Measurements from ENCODE around the gene ALPI.

Gene ALPI

DNA sequence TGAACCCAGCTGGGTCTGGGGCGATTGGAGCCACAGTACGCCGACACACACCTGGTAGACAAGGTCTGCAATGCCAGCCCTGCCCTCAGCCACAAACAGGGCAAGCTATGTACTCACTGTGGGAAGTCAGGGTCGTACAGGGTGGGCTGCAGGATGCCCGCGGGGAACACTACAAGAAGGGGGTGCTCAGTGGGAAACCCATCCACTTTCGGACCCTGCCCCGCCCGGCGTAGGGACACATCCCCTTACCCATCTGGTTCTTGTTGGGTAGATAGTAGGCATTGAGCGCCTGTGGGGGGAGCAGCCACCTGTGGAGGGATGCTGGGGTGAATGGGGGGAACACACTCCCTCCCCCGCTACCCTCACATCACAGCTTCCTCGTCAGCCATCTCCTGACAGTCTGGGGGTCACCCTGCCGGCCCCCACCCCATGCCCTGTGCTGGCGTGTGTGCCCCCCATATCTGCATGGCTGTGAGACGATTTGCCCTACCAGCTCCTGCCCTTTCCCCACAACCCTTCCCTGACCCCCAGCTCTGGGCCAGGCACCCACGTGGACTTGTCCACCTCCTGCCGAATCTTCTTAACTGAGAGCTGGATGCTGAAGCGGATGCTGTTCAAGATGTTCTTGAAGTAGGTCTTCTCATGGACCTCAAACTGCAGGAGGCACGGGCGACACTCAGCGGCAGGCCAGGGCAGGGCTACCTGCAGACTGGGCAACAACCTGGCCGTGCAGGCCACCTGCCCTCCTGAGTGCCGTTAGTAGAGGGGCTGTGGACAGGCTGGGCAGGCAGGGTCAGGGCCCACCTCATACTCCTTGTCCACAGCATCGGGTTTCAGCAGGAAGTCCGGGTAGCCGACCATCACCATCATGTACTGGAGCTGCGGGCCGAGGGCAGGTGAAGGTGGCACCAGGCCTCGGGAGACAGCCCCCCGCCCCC lies 26.6 kb downstream of the ALPI start:
- Mint-ChIP-seq H3K4me3 (no peak overlapping the region), H3K36me3 (no peaks in the 10 kb centered on the region), H3K27ac (no peak overlapping the region), H3K9me3 (no peaks in the 10 kb centered on the region), H3K4me1 (peaks cover 5% of the 10 kb centered on the region), H3K27me3 (peaks cover 9% of the 10 kb centered on the region)

DNA sequence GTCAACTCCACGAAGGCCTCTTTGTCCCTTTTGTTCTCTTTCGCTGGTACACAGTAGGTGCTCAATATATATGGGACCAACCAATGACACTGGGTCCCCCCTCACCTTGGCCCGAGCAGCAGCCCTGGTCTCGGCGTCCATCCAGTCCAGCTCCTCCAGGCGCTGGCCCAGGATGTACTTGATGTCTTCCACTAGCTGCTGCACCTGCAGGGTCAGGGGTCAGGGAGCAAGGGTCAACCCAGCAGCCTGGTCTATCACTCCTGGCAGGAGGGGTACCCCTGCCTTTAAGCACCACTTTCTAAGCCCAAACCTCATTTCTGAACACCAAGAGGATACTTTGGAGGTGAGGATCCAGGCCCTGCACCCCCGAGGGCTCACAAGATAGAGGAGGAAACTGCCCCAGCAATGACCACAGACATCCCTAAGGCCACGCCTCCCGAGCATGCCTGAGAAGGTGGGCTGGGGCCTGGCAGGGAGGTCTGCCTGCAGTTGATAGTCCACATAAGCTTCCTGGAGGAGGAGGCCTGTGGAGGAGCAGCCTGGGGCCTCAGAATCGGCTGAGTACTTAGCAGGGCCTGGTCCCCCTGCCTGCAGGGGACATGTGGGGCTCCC lies 27.5 kb downstream of the ALPI start:
- no peak overlapping the region for H3K27ac Mint-ChIP-seq
- peaks cover 5% of the 10 kb centered on the region for H3K4me1 Mint-ChIP-seq
- H3K27me3 Mint-ChIP-seq, result peaks cover 9% of the 10 kb centered on the region
- H3K9me3 Mint-ChIP-seq, result no peaks in the 10 kb centered on the region
- no peak overlapping the region for H3K4me3 Mint-ChIP-seq
- no peaks in the 10 kb centered on the region for H3K36me3 Mint-ChIP-seq

DNA sequence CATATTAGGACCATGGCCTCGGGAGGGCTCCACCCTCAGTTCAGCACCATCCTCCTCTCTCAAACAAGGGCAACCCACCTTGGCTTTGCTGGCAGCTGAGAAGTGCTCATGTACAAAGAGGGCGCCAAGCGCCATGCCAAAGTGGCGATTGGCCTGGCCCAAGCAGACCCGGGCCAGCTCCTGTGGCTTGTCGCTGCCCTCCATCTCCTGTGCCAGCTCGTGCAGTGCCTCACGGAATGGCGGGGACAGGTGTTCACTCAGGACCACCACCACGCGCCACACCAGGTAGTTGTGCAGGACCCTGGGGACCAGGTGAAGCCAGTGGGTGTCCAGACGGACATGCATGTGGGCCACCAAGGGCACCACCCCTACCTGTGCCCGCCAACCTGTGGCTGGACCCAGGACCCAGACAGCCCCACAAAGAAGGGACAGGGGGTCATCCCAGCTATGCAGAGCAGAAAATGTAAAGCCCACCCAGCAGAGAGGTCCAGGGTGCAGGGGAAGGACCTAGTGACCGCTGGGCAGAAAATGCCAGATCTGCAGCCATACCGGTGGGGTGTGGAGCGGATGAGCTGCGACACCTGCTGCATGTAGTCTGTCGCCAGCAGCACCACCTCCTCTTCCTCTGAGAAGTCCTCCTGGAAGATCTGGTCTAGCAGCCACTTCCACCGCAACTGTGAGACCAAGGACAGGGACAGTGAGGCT lies 28.1 kb downstream of the ALPI start:
- Mint-ChIP-seq H3K27ac (no peak overlapping the region), H3K4me1 (peaks cover 9% of the 10 kb centered on the region), H3K27me3 (peaks cover 14% of the 10 kb centered on the region), H3K9me3 (no peaks in the 10 kb centered on the region), H3K4me3 (no peak overlapping the region), H3K36me3 (no peaks in the 10 kb centered on the region)

DNA sequence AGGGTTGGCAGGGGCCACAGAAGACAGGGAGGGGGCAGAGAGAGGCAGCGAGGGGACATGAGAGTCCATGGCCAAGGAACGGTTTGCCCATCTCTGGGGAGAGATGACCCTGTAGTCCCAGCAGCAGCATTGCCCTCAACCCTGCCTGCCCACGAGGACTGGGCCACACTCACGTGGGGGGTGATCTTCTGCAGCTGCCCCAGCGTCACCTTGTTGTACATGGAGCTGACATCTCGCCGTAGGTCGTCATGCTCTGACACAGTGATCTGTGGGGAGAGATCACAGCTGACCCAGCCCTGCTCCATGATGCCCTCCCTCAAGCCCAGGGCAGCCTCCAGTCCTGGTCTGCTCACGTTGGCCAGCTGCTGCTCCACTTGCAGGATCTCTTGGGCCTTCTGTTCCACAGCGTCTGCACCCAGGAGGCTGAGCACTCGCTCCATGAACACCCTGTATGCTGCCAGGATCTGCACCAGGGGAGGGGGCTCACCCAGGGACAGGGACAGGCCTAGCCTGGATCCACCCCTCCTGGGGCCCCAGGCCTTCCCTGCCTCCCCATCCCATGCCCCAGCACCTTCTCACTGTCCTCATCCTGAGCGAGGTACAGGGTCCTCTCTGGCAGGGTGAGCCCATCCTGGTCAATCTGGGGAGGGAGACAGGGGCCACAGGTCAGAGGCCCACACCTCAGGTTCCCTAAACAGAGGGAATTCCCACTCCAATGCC lies 28.8 kb downstream of the ALPI start:
- peak overlapping the region; percentile 16 for H3K4me3 Mint-ChIP-seq

DNA sequence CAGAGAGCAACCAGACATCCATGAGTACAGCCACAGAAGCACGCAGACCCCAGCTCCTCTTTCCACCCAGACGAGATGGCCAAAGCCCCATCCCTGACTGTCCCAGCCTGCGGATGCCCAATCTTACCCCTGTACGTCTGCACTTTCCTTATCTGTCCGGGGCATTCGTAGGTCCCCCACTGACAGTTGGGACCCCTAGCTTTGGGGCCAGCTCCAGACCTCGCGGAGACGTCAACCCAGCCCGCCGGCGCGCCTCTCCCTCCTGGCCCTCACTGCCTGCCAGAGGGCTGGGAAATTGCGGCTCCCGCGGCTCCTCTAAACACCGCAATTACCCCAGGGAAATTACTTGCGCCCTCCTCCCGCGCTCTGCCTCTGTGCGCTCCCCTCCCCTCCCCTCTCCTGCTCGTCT lies 29.4 kb downstream of the ALPI start:
- Mint-ChIP-seq H3K9me3 (no peaks in the 10 kb centered on the region), H3K4me3 (peak overlapping the region; percentile 16), H3K4me1 (peaks cover 9% of the 10 kb centered on the region), H3K27ac (no peak overlapping the region), H3K27me3 (peaks cover 19% of the 10 kb centered on the region), H3K36me3 (no peaks in the 10 kb centered on the region)

More for the DNA sequence above, 28.8 kb downstream of the ALPI start:
- H3K27me3 Mint-ChIP-seq, result peaks cover 17% of the 10 kb centered on the region
- no peaks in the 10 kb centered on the region for H3K36me3 Mint-ChIP-seq
- H3K4me1 Mint-ChIP-seq, result peaks cover 9% of the 10 kb centered on the region
- no peak overlapping the region for H3K27ac Mint-ChIP-seq
- H3K9me3 Mint-ChIP-seq, result no peaks in the 10 kb centered on the region

DNA sequence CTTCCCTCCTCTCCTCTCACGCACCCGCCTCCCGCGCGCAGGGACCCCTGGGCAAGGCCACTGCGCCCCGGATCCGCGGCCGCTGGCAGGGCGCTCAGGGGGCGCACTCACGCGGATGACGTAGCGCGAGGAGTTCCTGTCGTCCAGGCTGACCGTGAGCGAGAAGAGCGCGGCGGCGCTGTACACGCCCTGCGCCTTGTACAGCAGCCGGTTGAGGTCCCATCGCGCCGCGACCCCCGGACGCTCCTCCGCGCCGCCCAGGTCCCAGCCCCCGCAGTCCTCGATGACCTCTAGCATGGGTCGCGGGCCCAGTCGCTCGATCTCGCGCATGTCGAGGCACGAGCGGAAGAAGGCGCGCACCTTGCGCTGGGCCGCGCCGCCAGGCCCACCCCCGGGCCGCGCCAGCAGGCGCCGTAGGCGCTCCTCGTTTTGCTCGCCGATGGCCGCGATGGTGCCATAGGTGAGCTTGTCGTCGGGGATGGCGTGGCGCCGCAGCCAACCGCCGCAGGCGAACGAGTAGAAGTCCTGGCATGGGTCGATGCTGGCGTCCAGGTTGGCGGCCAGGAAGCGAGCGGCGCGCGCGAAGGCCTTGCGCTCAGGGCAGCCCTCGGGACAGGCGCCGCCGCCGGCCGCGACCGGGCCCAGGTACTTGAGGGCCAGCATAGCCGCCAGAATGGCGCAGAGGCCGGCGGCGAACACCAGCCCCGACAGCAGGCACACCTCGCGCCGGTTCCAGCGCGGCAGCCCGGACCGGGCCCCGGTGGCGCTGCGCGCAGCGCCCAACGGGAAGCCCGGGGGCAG lies 30.0 kb downstream of the ALPI start:
- Mint-ChIP-seq H3K36me3 (no peaks in the 10 kb centered on the region), H3K4me1 (peaks cover 9% of the 10 kb centered on the region), H3K9me3 (no peaks in the 10 kb centered on the region), H3K27ac (no peak overlapping the region), H3K27me3 (peaks cover 20% of the 10 kb centered on the region), H3K4me3 (no peak overlapping the region)

DNA sequence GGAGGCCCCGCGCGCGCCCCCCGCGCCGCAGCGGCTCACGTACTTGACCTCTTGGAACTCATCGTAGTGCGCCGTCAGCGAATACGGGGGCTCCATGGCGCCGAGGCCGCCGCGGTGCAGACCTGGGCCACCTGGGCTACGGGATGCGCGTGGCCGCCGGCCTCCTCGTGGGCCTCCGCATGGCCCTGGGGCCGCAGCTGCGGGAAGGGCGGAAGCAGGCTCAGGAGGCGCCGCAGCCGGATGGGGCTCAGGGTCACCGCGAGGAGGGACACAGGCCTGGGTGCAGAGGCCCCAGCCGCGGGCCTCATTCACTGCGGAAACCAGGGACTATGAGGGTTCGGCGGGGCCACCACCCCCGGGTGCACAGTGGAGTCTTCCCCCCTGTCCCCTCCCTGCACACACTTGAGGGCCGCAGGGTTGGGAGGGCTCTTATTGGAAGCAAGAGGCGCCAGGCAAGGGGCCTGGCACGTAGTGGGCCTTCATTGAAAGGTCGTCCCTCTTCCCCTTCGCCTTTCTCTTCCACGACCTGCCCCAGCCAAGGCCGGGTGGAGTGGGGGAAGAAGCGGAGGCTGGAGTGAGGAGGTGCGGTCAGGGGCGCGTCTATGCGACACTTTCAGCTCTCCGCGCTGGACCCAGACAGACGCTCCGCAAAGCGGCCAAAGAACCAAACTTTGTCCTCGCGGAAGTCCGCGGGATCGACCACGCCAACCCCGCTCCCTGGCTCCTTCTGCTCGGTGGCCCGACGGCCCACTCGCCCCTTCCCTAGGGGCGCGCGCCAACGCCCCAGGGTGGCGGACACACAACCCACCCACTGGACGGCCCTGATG lies 30.8 kb downstream of the ALPI start:
- Mint-ChIP-seq H3K27me3 (peaks cover 21% of the 10 kb centered on the region), H3K4me3 (peak overlapping the region; percentile 11), H3K27ac (no peak overlapping the region)

DNA sequence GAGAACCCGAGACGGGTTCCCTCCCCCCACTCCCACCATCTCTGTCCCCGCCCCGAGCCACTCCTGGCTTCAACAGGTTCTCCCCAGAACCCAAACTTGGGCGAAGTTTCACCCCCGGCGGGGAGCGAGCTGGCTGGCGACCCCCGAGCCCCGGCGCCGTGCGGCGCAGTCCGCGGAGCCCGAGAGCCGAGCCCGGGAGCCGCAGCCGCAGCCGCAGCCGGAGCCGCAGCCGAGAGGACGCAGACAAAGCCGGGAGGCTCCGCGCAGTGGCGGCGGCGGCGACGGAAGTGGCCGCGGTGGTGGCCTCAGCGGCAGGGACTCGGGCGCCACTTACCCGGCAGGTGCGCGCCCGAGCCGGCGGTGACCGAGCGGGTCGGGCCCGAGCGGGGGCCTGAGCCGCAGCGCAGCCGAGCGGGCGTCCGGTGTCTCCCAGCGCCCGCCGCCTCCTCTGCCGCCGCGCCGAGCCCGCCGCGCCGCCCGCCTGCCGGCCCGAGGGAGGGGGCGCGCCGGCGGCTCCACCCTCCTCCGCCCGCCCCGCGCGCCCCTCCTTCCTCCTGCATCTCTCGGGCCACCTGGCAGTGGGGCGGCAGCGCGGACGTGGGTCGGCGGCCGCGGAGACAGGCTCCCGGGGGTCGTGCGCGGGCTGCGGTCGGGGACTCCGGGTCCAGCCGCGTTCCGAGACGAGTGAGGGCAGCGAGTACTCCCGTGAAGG lies 31.6 kb downstream of the ALPI start, which contains the start of gene ECEL1:
Gene ECEL1, minus strand, starts transcription at position 450 of the 712 bp plus-strand sequence. CDS start 1,181 bp downstream, outside the sequence.
- Mint-ChIP-seq H3K4me1 (peaks cover 9% of the 10 kb centered on the region), H3K27me3 (peaks cover 21% of the 10 kb centered on the region), H3K27ac (no peak within 1 kb of the TSS), H3K36me3 (no peaks in the 10 kb centered on the region), H3K4me3 (peak within 1 kb of the TSS; percentile 11), H3K9me3 (no peaks in the 10 kb centered on the region)

More for the DNA sequence above, 30.8 kb downstream of the ALPI start:
- Mint-ChIP-seq H3K36me3 (no peaks in the 10 kb centered on the region), H3K4me1 (peaks cover 9% of the 10 kb centered on the region), H3K9me3 (no peaks in the 10 kb centered on the region)

DNA sequence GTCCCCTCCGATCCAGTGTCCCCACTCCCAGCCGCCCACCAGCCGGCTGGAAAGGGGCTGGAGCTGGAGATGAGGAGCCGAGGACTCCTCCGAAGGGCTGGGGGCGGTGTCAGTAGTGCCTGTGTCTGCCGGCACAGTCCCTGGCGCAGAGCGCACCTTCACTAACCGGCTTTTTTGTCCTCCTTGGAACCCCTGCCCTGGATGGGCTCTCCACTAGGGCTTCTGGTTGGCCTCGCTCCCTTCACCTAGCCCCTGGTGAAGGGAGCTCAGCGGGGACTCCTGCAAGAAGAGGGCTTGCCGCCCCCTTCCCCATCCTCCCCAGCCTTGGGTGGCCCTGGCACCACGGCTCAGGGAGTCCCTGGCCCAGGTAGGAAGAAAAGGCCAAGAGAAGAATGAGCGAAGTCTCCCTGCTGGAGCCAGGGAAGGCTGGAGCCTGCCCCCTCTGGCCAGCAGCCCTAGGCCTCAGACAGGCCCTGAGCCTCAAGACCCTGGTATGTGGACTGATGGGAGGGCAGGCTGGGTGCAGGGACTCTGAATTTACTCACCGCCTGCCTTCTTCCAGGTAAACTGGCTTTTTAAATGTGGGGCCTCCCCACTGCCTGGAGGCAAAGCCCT lies 32.3 kb downstream of the ALPI start:
- Mint-ChIP-seq H3K4me3 (peak overlapping the region; percentile 8), H3K27ac (no peak overlapping the region), H3K27me3 (peaks cover 21% of the 10 kb centered on the region), H3K4me1 (peaks cover 9% of the 10 kb centered on the region), H3K36me3 (no peaks in the 10 kb centered on the region), H3K9me3 (no peaks in the 10 kb centered on the region)

DNA sequence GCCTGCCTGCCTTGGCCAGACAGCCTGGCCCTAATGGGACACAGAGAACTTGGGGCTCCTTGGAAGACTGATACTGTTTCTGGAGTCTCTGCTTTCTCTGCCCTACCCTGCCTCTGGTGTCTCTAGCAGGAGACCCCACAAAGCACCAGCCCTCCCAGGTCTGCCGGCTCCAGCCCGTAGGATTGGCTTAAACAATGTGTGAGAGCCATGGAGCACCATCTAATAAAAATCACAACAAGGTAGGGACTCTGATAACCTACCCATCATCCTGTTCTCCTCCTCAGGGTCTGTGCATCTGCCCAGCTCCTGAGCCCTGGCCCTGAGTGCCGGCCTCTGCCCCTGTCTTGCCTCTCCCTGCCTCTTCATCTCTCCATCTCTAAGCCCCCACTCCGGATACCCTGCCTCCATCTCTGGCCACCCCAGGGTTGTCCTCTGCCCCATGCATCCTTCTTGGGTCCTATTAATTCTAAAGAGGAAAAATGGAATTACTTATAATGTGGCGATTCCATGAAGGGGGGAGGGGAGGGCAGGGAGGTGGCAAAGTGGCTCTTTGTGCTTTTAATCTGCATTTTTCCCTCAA lies 32.9 kb downstream of the ALPI start:
- Mint-ChIP-seq H3K36me3 (no peaks in the 10 kb centered on the region), H3K4me1 (peaks cover 9% of the 10 kb centered on the region), H3K27me3 (peaks cover 21% of the 10 kb centered on the region), H3K27ac (no peak overlapping the region), H3K4me3 (peak overlapping the region; percentile 8), H3K9me3 (no peaks in the 10 kb centered on the region)

DNA sequence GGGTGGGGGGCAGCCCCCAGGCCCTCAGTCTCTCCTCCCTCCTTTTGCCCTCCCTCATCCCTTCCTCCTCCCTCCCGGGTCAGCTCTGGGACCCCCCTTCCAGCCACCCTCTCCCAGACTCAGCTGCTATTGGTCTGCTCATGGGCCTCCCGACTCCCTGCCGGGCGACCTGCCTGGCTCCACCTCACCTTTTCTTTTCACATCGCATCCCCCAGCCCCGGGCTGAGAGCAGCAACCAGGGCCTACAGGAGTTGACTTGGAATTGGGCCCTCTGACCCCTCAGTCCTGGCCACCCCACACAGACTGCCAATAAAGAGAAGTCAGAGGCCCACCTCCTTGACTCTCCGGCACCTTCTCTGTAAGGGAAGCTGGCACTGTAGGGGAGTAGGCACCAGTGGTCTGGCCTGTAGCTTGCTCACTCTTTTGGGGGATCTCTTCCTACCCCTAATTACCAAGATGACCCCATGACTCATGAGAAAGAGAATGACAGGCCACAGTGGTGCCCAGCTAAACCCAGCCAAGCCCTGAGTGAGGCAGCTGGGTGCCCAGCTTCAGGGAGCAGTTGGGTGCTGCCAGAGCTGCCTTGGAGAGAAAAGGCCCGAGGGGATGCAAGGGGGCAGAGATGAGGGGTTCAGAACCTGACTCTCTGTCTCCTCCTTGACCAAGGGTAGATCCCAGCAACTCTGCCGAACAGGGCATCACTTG lies 33.7 kb downstream of the ALPI start:
- Mint-ChIP-seq H3K4me3 (no peak overlapping the region), H3K9me3 (no peaks in the 10 kb centered on the region), H3K27me3 (peaks cover 19% of the 10 kb centered on the region), H3K4me1 (peaks cover 9% of the 10 kb centered on the region), H3K27ac (peak overlapping the region; percentile 51), H3K36me3 (no peaks in the 10 kb centered on the region)
